Inferior parietal cortex (tissue), 1 donor: Measurements from ENCODE around the gene FGF14.

Experiments used
- DNase-seq: peaks from one replicate; pipeline ENCODE4 v3.0.0-alpha.2; 2016; ENCODE audit errors: extremely low spot score

FGF14 gene

DNA sequence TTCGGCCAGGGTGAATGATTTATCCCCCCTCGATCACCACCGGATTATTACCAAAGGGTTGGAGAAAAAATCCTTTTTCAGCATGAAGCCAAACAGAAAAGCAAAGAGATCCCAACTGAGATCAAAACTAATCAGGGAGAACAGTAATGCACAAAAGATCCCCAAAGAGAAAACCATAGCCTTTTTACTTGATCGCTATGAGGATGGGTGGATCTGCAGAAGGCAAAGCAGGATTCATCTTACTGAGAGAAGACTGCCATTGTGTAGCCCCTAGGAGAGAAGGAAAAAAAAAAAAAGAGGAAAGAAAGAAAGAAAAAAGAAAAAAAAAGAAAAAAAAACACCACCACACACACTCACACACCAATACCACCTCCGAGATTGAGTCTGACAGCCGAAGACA lies at the start of gene FGF14:
TSS of gene FGF14 (minus strand) at position 283 of the 400 bp plus-strand sequence.
- no peak for DNase-seq

DNA sequence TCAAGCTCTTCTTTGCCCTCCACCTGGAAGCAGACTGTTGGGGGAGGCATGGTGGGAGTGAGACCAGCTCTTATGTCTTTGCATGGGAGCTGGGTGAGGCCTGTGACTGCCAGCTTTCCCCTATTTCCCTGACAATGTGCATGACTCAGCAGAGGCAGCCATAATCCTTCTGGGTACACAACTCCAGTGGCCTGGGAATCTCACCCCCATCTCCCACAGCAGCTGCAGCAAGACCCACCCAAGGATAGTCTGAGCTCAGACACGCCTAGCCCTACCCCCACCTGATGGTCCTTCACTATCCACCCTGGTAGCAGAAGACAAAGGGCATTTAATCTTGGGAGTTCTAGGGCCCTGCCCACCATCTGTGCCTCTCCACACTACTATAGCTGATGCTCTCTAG lies 41.4 kb upstream of the FGF14 start:
- DNase-seq, result no peak

DNA sequence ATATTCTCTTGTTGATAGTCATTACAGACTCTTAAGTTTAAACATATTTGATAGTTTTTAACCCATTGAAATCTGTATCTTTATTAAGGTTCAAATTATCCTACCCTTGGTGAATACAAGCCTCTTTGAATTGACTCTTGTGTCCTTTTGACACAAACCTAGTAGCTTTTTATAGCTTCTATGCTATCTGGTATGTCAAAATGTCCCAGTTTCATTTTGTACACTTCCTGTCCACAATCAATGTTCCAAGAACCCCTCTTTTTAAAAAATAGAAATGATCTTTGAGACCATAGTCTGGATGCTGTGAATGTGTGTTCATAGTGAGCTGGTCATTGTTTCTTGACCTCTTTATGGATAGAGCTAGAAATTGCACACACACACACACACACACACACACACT lies 39.2 kb upstream of the FGF14 start:
- no peak for DNase-seq

DNA sequence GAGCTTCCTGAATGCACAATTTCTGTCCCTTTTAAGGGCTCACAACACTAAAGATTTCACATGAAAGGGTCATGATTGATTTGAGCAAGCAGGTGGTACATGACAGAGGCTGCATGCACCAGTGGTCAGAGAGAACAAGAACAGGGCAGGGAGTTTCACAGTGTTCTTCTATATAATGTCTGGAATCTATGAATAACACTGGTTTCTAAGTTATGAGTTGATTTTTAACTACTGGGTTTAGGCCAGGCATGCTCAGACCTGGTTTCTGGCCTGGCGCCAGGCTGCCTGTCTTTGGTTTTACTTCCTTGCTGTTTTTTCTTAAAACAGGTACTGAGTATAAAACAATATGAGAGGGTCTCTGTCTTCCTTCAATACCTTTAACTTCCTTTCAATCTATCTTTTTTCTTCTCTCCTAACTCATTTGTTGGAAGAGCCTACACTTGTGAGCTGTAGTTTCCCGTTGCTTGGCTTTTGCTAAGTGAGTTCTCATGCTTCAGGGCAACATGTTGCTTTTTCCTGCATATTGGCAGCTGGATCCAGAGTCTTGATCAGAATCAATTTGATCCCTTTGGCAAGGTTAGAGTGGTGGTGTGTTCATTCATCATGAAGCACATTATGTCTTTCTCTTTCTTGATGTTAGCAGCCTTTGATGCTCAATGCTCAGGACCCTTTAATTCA lies 38.5 kb upstream of the FGF14 start:
- DNase-seq, result no peak

DNA sequence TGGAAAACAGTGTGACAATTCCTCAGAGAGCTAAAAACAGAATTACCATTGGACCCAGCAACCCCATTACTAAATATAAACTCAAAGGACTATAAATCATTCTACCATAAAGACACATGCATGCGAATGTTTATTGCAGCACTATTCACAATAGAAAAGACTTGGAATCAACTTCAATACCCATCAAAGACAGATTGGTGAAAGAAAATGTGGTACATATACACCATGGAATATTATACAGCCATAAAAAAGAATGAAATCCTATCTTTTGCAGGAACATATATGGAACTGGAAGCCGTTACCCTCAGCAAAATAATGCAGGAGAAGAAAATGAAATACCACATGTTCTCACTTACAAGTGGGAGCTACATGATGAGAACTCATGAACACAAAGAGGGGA lies 20.8 kb upstream of the FGF14 start:
- no peak for DNase-seq

DNA sequence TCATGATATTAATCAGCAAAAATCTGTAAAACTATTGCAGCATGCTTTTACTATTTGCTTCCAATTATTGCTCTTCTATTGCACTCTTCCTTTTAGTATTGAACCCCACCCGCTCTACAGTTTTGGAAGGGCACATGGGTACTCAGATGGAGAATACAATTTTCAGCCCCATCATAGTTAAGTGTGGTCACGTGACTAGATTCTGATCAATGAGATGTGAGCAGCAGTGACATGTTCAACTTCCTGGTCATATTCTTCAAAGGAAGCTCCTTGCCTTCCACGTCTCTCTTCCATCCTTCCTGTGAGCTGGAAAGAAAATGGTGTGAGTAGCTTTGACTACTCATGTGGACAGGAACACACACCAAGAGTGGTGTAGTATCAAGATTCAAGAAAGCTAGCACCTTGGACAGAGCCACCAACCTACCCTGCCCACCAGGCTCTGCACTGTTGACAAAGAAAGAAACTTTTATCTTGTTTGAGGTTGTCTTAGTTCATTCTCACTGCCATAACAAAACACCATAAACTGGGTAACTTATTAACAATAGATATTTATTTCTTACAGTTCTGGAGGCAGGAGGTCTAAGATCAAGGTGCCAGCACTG lies 3.8 kb upstream of the FGF14 start:
- DNase-seq, result no peak

DNA sequence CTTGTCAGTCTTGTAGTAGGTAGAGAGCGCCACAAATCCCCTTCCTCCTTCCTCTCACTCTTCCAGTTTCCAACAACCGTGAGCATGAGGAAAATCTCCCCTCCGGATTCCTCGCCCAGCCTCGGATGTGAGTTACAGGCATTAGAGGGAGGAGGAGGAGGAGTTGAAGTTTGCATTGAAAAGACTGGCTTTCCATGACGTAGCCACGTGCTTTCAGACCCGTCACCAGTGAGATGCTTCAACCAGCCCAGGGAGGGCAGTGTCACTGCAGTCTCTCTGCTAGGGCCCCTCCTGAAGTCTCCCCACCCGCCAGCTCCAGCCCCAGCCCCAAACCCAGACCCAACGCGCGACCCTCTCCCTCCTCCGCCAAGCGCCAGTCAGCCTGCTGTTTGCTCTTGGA lies 442 bp upstream of the FGF14 start:
- DNase-seq, result peak; percentile 57

DNA sequence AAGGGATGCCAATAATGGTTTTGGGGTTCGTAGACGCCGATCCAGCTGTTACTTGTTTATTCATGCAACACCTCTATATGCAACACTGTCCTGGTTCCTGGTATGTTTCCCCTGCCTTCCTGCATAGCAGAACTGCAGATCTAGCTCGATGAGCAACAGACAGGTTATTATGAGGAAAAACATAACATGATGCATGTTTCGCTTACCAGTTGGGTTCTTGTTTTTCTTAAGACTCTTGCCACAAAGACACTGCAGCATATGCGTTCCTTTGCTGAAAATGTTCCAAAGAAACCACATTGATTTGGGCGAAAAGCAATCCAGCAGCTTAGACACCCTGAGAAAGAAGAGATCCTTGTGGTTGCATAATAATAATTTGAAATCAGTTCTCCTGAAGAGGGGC lies 583 bp downstream of the FGF14 start:
- no peak for DNase-seq

DNA sequence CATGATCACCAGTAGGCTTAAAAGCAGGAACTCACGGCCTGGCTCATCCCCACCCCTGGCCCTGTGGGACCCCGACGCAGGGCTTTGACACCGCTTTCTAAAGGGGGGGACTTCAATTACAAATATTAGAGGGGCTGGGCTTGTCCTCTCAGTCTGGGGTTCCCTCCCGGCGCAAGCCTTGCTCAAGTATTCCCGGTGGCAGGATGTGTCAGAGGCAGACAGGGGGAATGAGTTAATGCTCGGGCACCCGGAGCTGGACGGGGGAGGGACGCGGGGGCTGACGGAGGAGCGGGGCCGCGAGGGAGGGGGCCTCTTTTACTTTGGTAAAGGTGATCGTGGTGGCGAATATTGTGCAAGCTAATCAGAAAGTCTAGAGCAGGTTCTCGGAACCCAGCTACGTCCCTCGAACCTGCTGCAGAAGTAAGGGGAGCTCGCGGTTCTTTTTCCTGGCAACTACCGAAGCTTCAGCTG lies 1.1 kb downstream of the FGF14 start:
- DNase-seq, result no peak

DNA sequence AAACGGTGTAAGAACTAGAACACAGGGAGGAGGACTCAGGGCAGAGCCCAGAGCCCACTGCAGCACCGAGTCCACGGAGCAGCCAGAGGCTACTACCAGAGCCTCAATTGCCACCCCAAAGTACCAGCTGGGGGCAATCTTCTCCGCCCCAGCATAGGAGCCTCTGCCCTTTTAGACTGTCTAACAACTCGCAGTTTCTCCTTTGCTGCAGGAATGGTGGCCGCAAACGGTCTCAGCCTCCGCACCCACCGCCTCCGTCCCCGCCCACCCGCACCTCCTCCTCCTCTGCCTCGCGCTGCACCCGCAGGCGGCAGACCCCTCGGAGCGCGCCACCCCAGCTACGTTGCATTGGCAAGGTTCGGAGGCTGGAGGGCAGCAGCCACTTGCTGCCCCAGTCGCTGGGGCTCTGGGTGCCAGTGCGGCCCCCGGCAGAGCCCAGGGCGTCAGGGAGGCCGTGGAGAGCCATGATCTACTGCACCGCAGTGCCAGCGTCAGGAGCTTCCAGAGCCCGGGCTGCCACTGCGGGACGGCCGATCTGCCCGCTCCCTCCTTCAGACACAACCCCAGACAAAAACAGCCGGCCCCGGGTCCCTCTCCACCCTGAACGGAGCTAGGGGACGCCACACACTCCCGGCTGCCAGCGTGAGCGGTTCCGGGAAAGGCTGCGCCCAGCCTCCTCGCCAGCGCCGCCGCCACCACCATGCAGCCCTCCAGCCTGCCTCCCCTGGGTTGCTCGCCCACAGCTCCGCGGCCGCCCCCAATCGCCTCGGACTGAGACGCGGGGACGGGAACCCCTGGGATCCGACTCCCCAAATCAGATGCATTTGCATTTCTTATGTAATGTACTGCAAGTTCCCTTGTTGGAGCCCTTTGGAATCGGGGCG lies 1.8 kb downstream of the FGF14 start:
- DNase-seq, result no peak

DNA sequence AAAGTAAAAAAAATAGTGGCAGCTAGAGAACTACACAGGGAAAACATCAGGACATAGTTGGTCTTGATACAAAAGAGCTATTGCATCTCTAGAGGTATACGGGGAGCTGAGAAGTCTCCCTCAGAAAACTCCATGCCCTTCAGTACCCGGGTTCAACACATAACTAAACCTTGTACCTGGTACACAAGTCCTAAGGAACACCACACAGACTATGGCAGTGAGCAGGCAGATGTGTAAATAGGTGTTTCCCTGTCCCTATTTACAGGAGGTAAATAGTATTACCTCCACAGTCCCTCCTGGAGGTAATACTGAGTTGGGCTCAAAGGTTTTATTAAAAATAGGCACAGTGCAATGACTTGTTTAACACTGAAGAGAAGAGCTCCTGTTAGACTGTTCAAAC lies 5.9 kb downstream of the FGF14 start:
- no peak for DNase-seq

DNA sequence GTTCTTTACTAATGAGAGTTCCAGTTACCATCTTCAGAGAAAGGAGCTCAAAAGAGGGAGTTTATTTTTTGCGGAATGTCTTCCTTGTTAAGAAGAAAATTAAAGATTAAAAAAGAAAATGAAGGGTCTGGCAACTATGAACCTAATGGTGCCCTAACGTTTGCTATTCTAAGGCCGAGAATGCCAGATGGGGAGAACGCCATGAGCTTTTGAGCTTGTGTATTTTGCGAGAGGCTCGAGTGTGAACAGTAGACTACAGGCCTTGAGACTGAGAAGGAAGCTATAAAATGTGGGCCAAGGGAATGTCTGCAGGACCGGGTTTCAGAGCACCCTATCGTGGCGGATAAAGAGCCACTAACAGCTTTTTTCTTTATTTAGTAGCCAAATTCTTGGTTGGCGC lies 6.7 kb downstream of the FGF14 start:
- no peak for DNase-seq

DNA sequence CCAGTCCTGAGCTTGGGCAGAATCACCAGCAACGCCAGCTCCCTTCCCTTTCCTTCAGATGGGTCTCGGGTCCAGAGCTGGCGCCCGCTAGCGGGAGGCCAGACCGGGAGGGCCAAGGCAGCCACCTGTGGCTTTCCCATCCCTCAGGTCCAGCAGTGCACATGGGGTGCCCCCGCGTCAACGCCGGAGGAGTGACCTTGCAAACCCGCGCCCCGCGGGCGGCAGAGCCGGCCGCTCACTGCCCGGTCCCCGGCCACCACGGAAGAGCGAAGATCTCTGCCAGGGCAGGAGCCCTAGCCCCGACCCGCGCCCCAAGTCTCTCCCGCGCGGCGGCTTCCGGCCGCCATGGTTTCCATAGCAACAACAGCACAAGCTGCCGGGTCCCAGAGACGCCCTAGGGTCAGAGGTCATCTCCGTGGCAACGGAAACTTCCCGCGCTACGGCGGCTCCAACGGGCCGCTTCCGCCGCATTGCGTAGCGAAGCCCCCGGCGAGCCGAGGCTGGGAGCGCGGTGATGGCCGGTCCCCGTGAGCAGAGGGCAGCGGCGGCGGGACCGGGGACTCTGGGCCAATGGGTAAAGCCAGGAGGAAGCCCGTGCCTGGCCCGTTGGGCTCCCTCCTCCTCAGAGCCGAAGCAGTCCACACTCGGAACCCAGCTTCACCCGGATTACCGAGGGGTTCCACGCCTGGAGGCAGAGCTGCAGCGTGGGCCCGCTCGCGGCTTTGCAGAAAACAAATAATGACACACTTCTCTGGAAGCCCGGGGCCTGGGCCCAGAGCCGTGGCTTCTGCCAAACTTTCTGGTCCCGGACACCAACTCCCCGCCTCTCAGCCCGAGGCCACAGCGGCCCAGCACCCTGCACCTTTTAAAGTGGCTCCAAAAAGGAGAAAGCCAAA lies 7.4 kb downstream of the FGF14 start:
- DNase-seq, result peak; percentile 95

DNA sequence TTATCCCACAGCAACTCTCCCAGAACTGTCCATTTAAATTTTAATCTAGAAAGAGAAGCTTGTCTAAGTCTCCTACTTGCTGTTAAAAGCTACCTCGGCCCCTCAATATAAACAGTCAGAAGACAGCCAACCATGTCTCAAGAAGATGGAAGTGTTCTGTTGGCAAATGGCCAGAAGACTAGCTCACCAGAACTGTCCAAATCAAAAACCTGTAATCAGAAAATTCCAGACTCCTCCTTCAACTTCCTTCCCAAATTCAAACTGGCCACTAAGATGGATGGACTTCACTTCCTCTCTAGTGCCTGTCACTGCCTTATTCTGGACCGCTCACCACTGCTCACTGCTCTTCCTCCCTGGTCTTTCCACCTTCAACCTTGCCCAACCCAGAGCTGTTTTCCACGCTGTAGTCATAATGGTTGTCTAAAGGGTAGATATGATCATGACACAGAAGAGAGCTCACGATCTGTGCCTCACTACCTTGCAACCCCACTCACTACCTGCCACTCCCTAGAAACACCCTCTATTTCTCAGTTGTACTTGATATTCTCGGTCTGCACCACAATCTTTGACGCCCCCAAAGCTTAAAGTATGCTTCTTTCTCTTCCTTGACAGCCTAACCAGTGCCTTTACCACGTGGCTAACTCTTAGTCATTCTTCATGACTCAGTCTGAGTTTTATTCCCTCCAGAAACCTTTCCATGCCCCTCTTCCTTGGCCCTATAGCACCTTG lies 9.2 kb downstream of the FGF14 start:
- no peak for DNase-seq

DNA sequence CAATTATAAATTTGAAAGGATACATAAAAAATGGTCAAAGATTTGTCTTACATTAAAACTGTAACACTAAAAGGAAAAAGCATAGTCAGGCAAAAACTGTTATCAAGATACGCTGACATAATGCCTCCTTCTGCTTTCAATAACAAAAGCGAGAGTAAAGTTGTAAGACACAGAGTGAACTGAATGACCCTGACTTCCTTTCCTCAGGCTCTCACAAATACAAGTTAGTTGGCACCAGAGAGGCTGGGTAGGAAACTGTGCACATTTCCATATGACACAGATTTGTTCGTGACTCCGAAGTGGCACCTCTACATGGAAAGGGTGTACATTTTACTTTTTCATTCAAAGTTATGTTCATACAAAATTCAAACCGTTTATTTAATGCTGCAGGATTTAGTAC lies 15.4 kb downstream of the FGF14 start:
- no peak for DNase-seq

DNA sequence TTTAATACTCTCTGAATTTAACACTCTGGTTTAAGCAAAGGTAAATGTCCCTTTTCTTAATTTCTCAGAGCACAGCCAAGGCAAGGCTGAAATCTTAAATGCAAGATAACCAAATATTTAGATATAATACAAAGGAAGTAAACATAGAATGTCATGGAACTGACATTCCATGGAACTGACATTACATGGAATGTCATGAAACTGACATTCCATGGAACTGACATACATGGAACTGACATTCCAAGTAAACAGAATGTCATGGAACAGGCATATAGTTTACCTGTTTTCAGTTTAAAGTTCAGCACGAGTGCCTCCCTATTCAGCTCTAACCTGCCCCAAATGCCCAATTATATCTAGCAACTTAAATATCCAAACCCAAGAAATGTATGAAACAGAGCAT lies 21.8 kb downstream of the FGF14 start:
- DNase-seq, result no peak

DNA sequence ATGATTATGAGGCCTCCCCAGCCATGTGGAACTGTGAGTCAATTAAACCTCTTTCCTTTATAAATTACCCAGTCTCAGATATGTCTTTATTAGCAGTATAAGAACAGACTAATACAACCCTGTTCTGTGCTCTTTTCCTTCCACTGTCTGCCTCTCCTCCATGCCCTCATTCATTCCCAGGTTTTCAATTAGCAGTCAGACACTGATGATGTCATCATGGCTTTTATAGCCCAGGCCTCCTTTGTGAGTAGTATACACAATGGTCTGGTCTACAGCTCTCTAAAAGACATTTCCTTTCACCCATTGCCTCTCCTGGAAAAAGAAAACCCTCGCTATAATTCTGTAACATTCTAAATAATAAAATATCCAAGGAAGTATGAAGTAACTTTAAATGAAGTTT lies 25.5 kb downstream of the FGF14 start:
- DNase-seq, result no peak

DNA sequence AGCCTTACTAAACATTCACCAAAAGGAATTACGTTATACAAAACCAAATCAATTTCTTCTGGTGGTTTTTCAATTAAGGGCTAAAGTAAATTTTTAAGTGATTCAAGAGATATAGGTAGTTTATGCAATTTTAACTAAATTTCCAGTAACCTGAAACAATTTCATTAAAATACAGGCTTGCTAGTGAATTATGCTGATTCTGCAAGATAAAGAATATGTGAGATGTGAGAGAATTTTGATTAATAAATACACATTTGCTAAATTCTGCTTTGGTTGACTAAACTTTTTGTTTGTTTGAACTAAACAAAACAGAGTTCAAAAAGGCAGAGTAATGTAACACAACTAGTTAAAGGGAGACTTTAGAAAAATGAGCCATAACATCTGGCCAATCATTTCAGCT lies 27.1 kb downstream of the FGF14 start:
- no peak for DNase-seq

DNA sequence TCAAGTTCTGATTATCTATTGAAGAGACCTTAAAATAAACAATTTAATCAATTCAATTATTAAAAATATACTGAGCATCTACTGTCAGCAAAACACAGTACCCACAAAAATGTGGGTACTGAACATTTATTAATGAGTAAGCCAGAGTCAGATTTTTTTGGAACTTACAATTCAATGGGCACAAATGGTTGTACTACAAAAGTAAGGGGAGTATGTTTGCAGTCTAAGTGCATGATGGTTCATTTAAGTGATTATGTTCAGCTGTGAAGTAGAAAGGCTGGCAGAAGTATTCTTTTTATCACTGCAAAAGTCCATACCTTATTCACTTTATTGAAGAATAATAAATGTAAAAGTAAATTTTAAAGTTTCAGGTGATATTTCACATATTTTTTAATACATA lies 27.6 kb downstream of the FGF14 start:
- DNase-seq, result no peak

DNA sequence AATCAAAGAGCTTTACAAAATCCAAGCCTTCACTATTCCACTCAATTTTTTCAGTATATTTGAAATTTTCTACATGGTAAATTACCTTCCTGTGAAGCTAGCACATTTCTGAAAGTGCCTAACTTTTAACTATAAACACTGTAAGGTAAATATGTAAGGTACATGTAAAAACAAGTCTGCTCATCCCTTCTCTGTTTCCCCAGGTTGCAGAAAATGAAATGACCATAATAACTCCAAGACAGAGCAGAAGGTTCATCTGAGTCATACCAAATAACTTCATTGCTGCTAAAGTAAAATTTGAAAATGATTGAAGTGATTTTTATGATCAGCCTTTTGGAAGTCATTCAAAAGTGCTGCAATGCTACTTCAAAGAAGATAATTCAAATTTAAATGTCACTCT lies 28.6 kb downstream of the FGF14 start:
- DNase-seq, result no peak

DNA sequence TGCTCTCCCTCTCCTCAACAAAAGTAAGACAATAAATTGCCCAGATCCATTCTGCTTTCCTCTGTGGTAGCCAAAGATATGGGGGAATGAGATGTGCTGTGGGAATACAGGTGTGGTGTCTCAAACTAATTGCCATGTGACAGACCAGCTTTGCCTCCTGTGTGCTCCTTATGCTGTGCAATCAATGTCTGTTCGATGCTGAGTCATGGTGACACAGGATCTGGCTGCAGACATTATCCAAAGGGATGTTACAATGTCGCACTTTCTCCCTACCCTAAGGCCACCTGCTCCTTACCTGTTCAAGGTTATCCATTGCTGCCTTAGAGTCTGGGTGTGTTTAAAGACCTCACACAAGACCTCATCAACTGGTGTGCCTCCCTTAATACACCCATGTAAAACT lies 32.5 kb downstream of the FGF14 start:
- no peak for DNase-seq
